SH-SY5Y (cell line): Measurements from ENCODE around the gene BMPR1A.

Experiments
- GATA2 ChIP-seq: IDR thresholded peaks from 2 replicates; pipeline ENCODE4 v1.6.1; 2011; ENCODE audit warnings: mild to moderate bottlenecking, low read depth, low read length
- GATA3 ChIP-seq: IDR thresholded peaks from 2 replicates; pipeline ENCODE4 v1.6.1; 2011; ENCODE audit warnings: low read depth, mild to moderate bottlenecking, low read length, moderate library complexity

- TF ChIP-seq GATA3 (no peak), GATA2 (no peak)
Measured at GRCh38 chr10:86709396-86710185, 46.8 kb upstream of the BMPR1A start.
